HG02852 (cell line): ENCODE results near the gene SMC6.

ENCODE experiments used
- ATAC-seq: cut with Tn5 transposase; IDR thresholded peaks from one replicate; pipeline ENCODE4 v1.9.1; 2021; ENCODE audit warnings: mild to moderate bottlenecking, moderate library complexity; ENCODE audit not compliant: unreplicated experiment

SMC6 gene

GRCh38 chr2:17620280-17620679 lies 133.3 kb downstream of the SMC6 start:
- ATAC-seq, result no peak

GRCh38 chr2:17617955-17618354 lies 135.7 kb downstream of the SMC6 start:
- ATAC-seq, result no peak

GRCh38 chr2:17617516-17617915 lies 136.1 kb downstream of the SMC6 start:
- no peak for ATAC-seq

- no peak for ATAC-seq
These were observed 137.2 kb downstream of the SMC6 start for GRCh38 chr2:17616405-17616804.

- ATAC-seq, result no peak
These were observed 137.8 kb downstream of the SMC6 start for GRCh38 chr2:17615728-17616351.

GRCh38 chr2:17615147-17615546 lies 138.5 kb downstream of the SMC6 start:
- no peak for ATAC-seq

- no peak for ATAC-seq
These were observed 139.3 kb downstream of the SMC6 start for GRCh38 chr2:17614174-17614930.
